ENCODE data around the gene BGLAP. TPM values are rescaled to one million over a fixed set of nuclear protein-coding genes. Genes with fewer than 3 reads are reported as not detected.

BGLAP gene
- total RNA-seq, 1 experiment from 2014 or later = 1.4 TPM

DNA sequence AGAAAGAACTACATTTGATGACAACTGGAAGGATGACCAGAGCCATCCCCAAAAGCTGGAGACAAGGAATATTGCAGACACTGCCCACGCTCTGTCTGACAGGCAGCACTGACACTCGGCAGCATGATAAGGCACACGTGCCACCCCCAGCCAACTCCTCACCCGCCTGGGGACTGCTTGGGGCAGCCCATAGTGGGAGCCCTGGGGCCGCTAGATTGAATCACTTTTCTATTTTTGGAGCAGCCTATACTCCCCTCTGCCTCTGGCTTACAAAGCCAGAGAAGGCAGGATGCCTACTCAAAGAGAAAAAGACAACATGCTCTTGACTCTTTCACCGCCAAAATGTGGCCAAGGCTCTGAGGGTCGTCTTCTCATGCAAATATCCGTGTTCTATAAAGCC, 39.3 kb downstream of the BGLAP start:
- Histone ChIP-seq H3K79me2 (ENCODE audit: insufficient read depth, low read length) (peaks cover 58% of the 10 kb centered on the region), H3K27ac (ENCODE audit: low read depth, low read length) (peak overlapping the region; percentile 90), H3K9ac (ENCODE audit: low read length) (peak overlapping the region; percentile 98), H3K9me3 (ENCODE audit: control insufficient read depth in 1 of 2, insufficient read depth in 1 of 2, low read depth in 1 of 2, low read length in 2 of 2) (no peaks in the 10 kb centered on the region), H3K27me3 (ENCODE audit: insufficient read depth, low read length) (no peaks in the 10 kb centered on the region), H4K20me1 (ENCODE audit: insufficient read depth) (peaks cover 10% of the 10 kb centered on the region; the same call in 1 of the 2 replicates), H3K4me1 (ENCODE audit: control insufficient read depth in 1 of 2, insufficient read depth in 2 of 2, low read length in 2 of 2) (peaks cover 25 to 27% of the 10 kb centered on the region in 2 experiments), H3K4me3 (replicated peaks in 1 of 2; ENCODE audit: low read depth in 1 of 2, low read length in 2 of 2) (peak overlapping the region; percentile 77 to 96), H2AFZ (ENCODE audit: low read depth, low read length, poor library complexity, severe bottlenecking) (no peak overlapping the region), H3K9me2 (ENCODE audit: insufficient read depth) (no peaks in the 10 kb centered on the region), H3K4me2 (ENCODE audit: low read length) (peak overlapping the region; percentile 91), H3K36me3 (ENCODE audit: control insufficient read depth in 1 of 2, insufficient read depth in 2 of 2, low read length in 2 of 2) (peaks cover 28 to 38% of the 10 kb centered on the region in 2 experiments)
- ATAC-seq (no peak), DNase-seq (ENCODE audit: low read depth, low spot score) (no peak)
- CTCF ChIA-PET = interaction anchor here (0.9 to 1.0 kb wide), 2 partner anchors 38 to 176 kb away, joined by 3 to 4 read pairs; no protein-coding TSS in a partner anchor
- no TSS peak for BruUV-seq (replicated peaks)
- intact Hi-C loops (cut with micrococcal nuclease) = no loop called here
- TF ChIP-seq EGR1 (IDR thresholded peaks at IDR 0.05; ENCODE audit: low read depth) (no peak), EZH2 (IDR thresholded peaks at IDR 0.05) (no peak), YY1 (IDR thresholded peaks at IDR 0.05; ENCODE audit: extremely low read depth, insufficient replicate concordance, low read depth, low read length) (no peak), JUND (IDR thresholded peaks at IDR 0.05) (no peak), SIN3A (IDR thresholded peaks at IDR 0.05; ENCODE audit: low read depth) (peak; percentile 41; the same call in 1 of the 2 replicates), SP1 (IDR thresholded peaks at IDR 0.05; ENCODE audit: low read depth) (no peak), FOSL1 (IDR thresholded peaks at IDR 0.05; ENCODE audit: low read depth) (no peak), RAD21 (IDR thresholded peaks at IDR 0.05; ENCODE audit: low read depth) (no peak), CEBPB (IDR thresholded peaks at IDR 0.05; ENCODE audit: low read depth) (no peak), POLR2A (IDR thresholded peaks at IDR 0.05; ENCODE audit: borderline replicate concordance, extremely low read depth, insufficient read depth, insufficient read length) (no peak)
- TF ChIP-seq, protein P1, sequence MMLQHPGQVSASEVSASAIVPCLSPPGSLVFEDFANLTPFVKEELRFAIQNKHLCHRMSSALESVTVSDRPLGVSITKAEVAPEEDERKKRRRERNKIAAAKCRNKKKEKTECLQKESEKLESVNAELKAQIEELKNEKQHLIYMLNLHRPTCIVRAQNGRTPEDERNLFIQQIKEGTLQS (IDR thresholded peaks at IDR 0.05) = no peak
- TF ChIP-seq, protein P2, sequence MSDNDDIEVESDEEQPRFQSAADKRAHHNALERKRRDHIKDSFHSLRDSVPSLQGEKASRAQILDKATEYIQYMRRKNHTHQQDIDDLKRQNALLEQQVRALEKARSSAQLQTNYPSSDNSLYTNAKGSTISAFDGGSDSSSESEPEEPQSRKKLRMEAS (IDR thresholded peaks at IDR 0.05) = peak; percentile 26; the same call in 1 of the 2 replicates
- TF ChIP-seq, protein P3, sequence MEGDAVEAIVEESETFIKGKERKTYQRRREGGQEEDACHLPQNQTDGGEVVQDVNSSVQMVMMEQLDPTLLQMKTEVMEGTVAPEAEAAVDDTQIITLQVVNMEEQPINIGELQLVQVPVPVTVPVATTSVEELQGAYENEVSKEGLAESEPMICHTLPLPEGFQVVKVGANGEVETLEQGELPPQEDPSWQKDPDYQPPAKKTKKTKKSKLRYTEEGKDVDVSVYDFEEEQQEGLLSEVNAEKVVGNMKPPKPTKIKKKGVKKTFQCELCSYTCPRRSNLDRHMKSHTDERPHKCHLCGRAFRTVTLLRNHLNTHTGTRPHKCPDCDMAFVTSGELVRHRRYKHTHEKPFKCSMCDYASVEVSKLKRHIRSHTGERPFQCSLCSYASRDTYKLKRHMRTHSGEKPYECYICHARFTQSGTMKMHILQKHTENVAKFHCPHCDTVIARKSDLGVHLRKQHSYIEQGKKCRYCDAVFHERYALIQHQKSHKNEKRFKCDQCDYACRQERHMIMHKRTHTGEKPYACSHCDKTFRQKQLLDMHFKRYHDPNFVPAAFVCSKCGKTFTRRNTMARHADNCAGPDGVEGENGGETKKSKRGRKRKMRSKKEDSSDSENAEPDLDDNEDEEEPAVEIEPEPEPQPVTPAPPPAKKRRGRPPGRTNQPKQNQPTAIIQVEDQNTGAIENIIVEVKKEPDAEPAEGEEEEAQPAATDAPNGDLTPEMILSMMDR (IDR thresholded peaks at IDR 0.05 in 2 of 3, conservative IDR thresholded peaks at IDR 0.05 in 1 of 3; ENCODE audit: borderline replicate concordance in 1 of 3, insufficient read depth in 1 of 3, low read depth in 2 of 3, low read length in 2 of 3) = 0 out of 6 replicates have a peak, but pooled peaks of 1 of the 3 experiments have one; percentile 6
- TF ChIP-seq, protein P4, sequence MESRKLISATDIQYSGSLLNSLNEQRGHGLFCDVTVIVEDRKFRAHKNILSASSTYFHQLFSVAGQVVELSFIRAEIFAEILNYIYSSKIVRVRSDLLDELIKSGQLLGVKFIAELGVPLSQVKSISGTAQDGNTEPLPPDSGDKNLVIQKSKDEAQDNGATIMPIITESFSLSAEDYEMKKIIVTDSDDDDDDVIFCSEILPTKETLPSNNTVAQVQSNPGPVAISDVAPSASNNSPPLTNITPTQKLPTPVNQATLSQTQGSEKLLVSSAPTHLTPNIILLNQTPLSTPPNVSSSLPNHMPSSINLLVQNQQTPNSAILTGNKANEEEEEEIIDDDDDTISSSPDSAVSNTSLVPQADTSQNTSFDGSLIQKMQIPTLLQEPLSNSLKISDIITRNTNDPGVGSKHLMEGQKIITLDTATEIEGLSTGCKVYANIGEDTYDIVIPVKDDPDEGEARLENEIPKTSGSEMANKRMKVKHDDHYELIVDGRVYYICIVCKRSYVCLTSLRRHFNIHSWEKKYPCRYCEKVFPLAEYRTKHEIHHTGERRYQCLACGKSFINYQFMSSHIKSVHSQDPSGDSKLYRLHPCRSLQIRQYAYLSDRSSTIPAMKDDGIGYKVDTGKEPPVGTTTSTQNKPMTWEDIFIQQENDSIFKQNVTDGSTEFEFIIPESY (IDR thresholded peaks at IDR 0.05; ENCODE audit: extremely low read depth, insufficient replicate concordance, low read length) = no peak
- RAD21 ChIA-PET (ENCODE audit: low non-redundant PET in 1 of 2, low total read pairs in 2 of 2, uncharacterized antibody in 2 of 2, unreplicated experiment in 2 of 2) = no interaction called here
- POLR2A ChIA-PET = interaction anchor here (1.2 kb wide), 1 partner anchor 80 kb away, joined by 3 read pairs; no protein-coding TSS in a partner anchor
